ENCODE results near the gene FAM168B. TPM values are rescaled to one million over a fixed set of nuclear protein-coding genes. Genes with fewer than 3 reads are reported as not detected.

The FAM168B gene
- total and polyA plus RNA-seq, 5 donors from 2014 or later: 33.6 to 72.1 (median 40.3) TPM

GRCh38 chr2:131035826-131036231, 57.4 kb downstream of the FAM168B start:
- Mint-ChIP-seq H3K4me1 (peaks cover 0 to 16% (median under 1%) of the 10 kb centered on the region in 4 donors), H3K9me3 (peaks cover 0 to 2% (median 0%) of the 10 kb centered on the region in 7 donors), H3K4me3 (no peak overlapping the region), H3K27ac (no peak overlapping the region), H3K36me3 (no peaks in the 10 kb centered on the region), H3K27me3 (peaks cover 37% of the 10 kb centered on the region)
- Histone ChIP-seq H3K4me1 (ENCODE audit: control insufficient read depth, insufficient read depth, low read length, poor library complexity, severe bottlenecking) (peaks cover 14% of the 10 kb centered on the region), H3K9me3 (ENCODE audit: control insufficient read depth in 2 of 2, low read length in 2 of 2) (no peaks in the 10 kb centered on the region), H3K4me3 (ENCODE audit: low read depth, low read length) (no peak overlapping the region), H3K36me3 (ENCODE audit: control insufficient read depth, insufficient read depth, low read length) (no peaks in the 10 kb centered on the region), H3K27me3 (ENCODE audit: control insufficient read depth, insufficient read depth, low read length) (peaks cover 7% of the 10 kb centered on the region), H3K27ac (ENCODE audit: insufficient read depth, low read length, poor library complexity, severe bottlenecking) (no peak overlapping the region)
- DNase-seq (no peak), ATAC-seq (ENCODE audit: low read depth in 2 of 2) (no peak)

- peaks cover 10% of the 10 kb centered on the region for H3K4me1 ChIP-seq (ENCODE audit: control insufficient read depth, insufficient read depth, low read length, poor library complexity, severe bottlenecking)
- Mint-ChIP-seq H3K4me1 (peaks cover 0 to 11% (median 0%) of the 10 kb centered on the region in 4 donors), H3K27me3 (peaks cover 38% of the 10 kb centered on the region), H3K9me3 (peaks cover 0 to 2% (median 0%) of the 10 kb centered on the region in 7 donors), H3K27ac (no peak overlapping the region), H3K4me3 (no peak overlapping the region), H3K36me3 (no peaks in the 10 kb centered on the region)
- no peaks in the 10 kb centered on the region for H3K36me3 ChIP-seq (ENCODE audit: control insufficient read depth, insufficient read depth, low read length)
- H3K9me3 ChIP-seq (ENCODE audit: control insufficient read depth in 2 of 2, low read length in 2 of 2): no peaks in the 10 kb centered on the region
- no peak overlapping the region for H3K27ac ChIP-seq (ENCODE audit: insufficient read depth, low read length, poor library complexity, severe bottlenecking)
- no peak overlapping the region for H3K4me3 ChIP-seq (ENCODE audit: low read depth, low read length)
- ATAC-seq (ENCODE audit: low read depth in 2 of 2): no peak
- no peak for DNase-seq
- peaks cover 7% of the 10 kb centered on the region for H3K27me3 ChIP-seq (ENCODE audit: control insufficient read depth, insufficient read depth, low read length)
Measured at GRCh38 chr2:131035112-131035825, 58.0 kb downstream of the FAM168B start.

- H3K4me1 Mint-ChIP-seq: peaks cover 0 to 7% (median 0%) of the 10 kb centered on the region in 4 donors
Measured at GRCh38 chr2:131034122-131035051, 58.9 kb downstream of the FAM168B start.

GRCh38 chr2:131033786-131034121, 59.5 kb downstream of the FAM168B start:
- no peaks in the 10 kb centered on the region for H3K9me3 ChIP-seq (ENCODE audit: control insufficient read depth in 2 of 2, low read length in 2 of 2)
- H3K4me1 ChIP-seq (ENCODE audit: control insufficient read depth, insufficient read depth, low read length, poor library complexity, severe bottlenecking): no peaks in the 10 kb centered on the region
- Mint-ChIP-seq H3K27ac (no peak overlapping the region), H3K9me3 (peaks cover 0 to 2% (median 0%) of the 10 kb centered on the region in 7 donors), H3K27me3 (peaks cover 37% of the 10 kb centered on the region), H3K4me1 (peaks cover 0 to 7% (median 0%) of the 10 kb centered on the region in 4 donors), H3K4me3 (peak overlapping the region in 1 of 4 donors; percentile 2), H3K36me3 (no peaks in the 10 kb centered on the region)
- H3K36me3 ChIP-seq (ENCODE audit: control insufficient read depth, insufficient read depth, low read length): no peaks in the 10 kb centered on the region
- DNase-seq (no peak), ATAC-seq (ENCODE audit: low read depth in 2 of 2) (no peak)
- H3K27ac ChIP-seq (ENCODE audit: insufficient read depth, low read length, poor library complexity, severe bottlenecking): no peak overlapping the region
- peaks cover 7% of the 10 kb centered on the region for H3K27me3 ChIP-seq (ENCODE audit: control insufficient read depth, insufficient read depth, low read length)
- H3K4me3 ChIP-seq (ENCODE audit: low read depth, low read length): no peak overlapping the region

More at GRCh38 chr2:131034122-131035051, 58.9 kb downstream of the FAM168B start:
- no peak overlapping the region for H3K4me3 ChIP-seq (ENCODE audit: low read depth, low read length)
- peak overlapping the region in 1 of 4 donors; percentile 2 for H3K4me3 Mint-ChIP-seq
- peaks cover 39% of the 10 kb centered on the region for H3K27me3 Mint-ChIP-seq
- no peak overlapping the region for H3K27ac Mint-ChIP-seq
- H3K9me3 ChIP-seq (ENCODE audit: control insufficient read depth in 2 of 2, low read length in 2 of 2): no peaks in the 10 kb centered on the region
- DNase-seq (no peak), ATAC-seq (ENCODE audit: low read depth in 2 of 2) (no peak)
- H3K36me3 Mint-ChIP-seq: no peaks in the 10 kb centered on the region
- no peak overlapping the region for H3K27ac ChIP-seq (ENCODE audit: insufficient read depth, low read length, poor library complexity, severe bottlenecking)
- peaks cover under 1% of the 10 kb centered on the region for H3K4me1 ChIP-seq (ENCODE audit: control insufficient read depth, insufficient read depth, low read length, poor library complexity, severe bottlenecking)
- H3K27me3 ChIP-seq (ENCODE audit: control insufficient read depth, insufficient read depth, low read length): peaks cover 7% of the 10 kb centered on the region
- no peaks in the 10 kb centered on the region for H3K36me3 ChIP-seq (ENCODE audit: control insufficient read depth, insufficient read depth, low read length)
- H3K9me3 Mint-ChIP-seq: peaks cover 0 to 2% (median 0%) of the 10 kb centered on the region in 7 donors

GRCh38 chr2:131032393-131032836, 60.8 kb downstream of the FAM168B start:
- H3K4me3 ChIP-seq (ENCODE audit: low read depth, low read length): no peak overlapping the region
- no peaks in the 10 kb centered on the region for H3K4me1 ChIP-seq (ENCODE audit: control insufficient read depth, insufficient read depth, low read length, poor library complexity, severe bottlenecking)
- ATAC-seq (ENCODE audit: low read depth in 2 of 2): no peak
- H3K27me3 ChIP-seq (ENCODE audit: control insufficient read depth, insufficient read depth, low read length): peaks cover 7% of the 10 kb centered on the region
- H3K36me3 Mint-ChIP-seq: no peaks in the 10 kb centered on the region
- H3K27ac Mint-ChIP-seq: no peak overlapping the region
- peaks cover 0 to 7% (median 0%) of the 10 kb centered on the region in 4 donors for H3K4me1 Mint-ChIP-seq
- peaks cover 0 to 5% of the 10 kb centered on the region in 2 experiments for H3K9me3 ChIP-seq (ENCODE audit: control insufficient read depth in 2 of 2, low read length in 2 of 2)
- H3K4me3 Mint-ChIP-seq: no peak overlapping the region
- H3K27ac ChIP-seq (ENCODE audit: insufficient read depth, low read length, poor library complexity, severe bottlenecking): no peak overlapping the region
- DNase-seq: no peak
- peaks cover 0 to 2% (median 0%) of the 10 kb centered on the region in 7 donors for H3K9me3 Mint-ChIP-seq
- no peaks in the 10 kb centered on the region for H3K36me3 ChIP-seq (ENCODE audit: control insufficient read depth, insufficient read depth, low read length)
- H3K27me3 Mint-ChIP-seq: peaks cover 31% of the 10 kb centered on the region

- no peak for DNase-seq
- no peaks in the 10 kb centered on the region for H3K36me3 ChIP-seq (ENCODE audit: control insufficient read depth, insufficient read depth, low read length)
- peaks cover 0 to 7% (median 0%) of the 10 kb centered on the region in 4 donors for H3K4me1 Mint-ChIP-seq
- ATAC-seq (ENCODE audit: low read depth in 2 of 2): no peak
- no peak overlapping the region for H3K27ac Mint-ChIP-seq
- H3K4me1 ChIP-seq (ENCODE audit: control insufficient read depth, insufficient read depth, low read length, poor library complexity, severe bottlenecking): no peaks in the 10 kb centered on the region
- H3K9me3 Mint-ChIP-seq: peaks cover 0 to 7% (median 0%) of the 10 kb centered on the region in 7 donors
- peaks cover 31% of the 10 kb centered on the region for H3K27me3 Mint-ChIP-seq
- H3K4me3 Mint-ChIP-seq: no peak overlapping the region
- H3K27me3 ChIP-seq (ENCODE audit: control insufficient read depth, insufficient read depth, low read length): peaks cover 7% of the 10 kb centered on the region
- no peaks in the 10 kb centered on the region for H3K36me3 Mint-ChIP-seq
- peaks cover 0 to 5% of the 10 kb centered on the region in 2 experiments for H3K9me3 ChIP-seq (ENCODE audit: control insufficient read depth in 2 of 2, low read length in 2 of 2)
- no peak overlapping the region for H3K27ac ChIP-seq (ENCODE audit: insufficient read depth, low read length, poor library complexity, severe bottlenecking)
- H3K4me3 ChIP-seq (ENCODE audit: low read depth, low read length): no peak overlapping the region
Measured at GRCh38 chr2:131031875-131032274, 61.4 kb downstream of the FAM168B start.

- no peaks in the 10 kb centered on the region for H3K36me3 Mint-ChIP-seq
- H3K27ac Mint-ChIP-seq: no peak overlapping the region
- DNase-seq (no peak), ATAC-seq (ENCODE audit: low read depth in 2 of 2) (no peak)
- no peaks in the 10 kb centered on the region for H3K36me3 ChIP-seq (ENCODE audit: control insufficient read depth, insufficient read depth, low read length)
- H3K27me3 Mint-ChIP-seq: peaks cover 31% of the 10 kb centered on the region
- no peak overlapping the region for H3K27ac ChIP-seq (ENCODE audit: insufficient read depth, low read length, poor library complexity, severe bottlenecking)
- H3K9me3 Mint-ChIP-seq: peaks cover 0 to 7% (median 0%) of the 10 kb centered on the region in 7 donors
- H3K4me1 Mint-ChIP-seq: peaks cover 0 to 7% (median 0%) of the 10 kb centered on the region in 4 donors
- no peak overlapping the region for H3K4me3 Mint-ChIP-seq
- H3K9me3 ChIP-seq (ENCODE audit: control insufficient read depth in 2 of 2, low read length in 2 of 2): peaks cover 0 to 5% of the 10 kb centered on the region in 2 experiments
- H3K27me3 ChIP-seq (ENCODE audit: control insufficient read depth, insufficient read depth, low read length): peaks cover 7% of the 10 kb centered on the region
- no peaks in the 10 kb centered on the region for H3K4me1 ChIP-seq (ENCODE audit: control insufficient read depth, insufficient read depth, low read length, poor library complexity, severe bottlenecking)
- no peak overlapping the region for H3K4me3 ChIP-seq (ENCODE audit: low read depth, low read length)
Measured at GRCh38 chr2:131031431-131031841, 61.8 kb downstream of the FAM168B start.
